K562 (cell line): Measurements from ENCODE around the gene BSPH1. TPM values are rescaled to one million over a fixed set of nuclear protein-coding genes. Genes with fewer than 3 reads are reported as not detected.

Experiments
- ATAC-seq: fragments of 200-7000 bp; cut with Tn5 transposase; 3 replicates; pipeline ENCODE4 v1.9.1; 2020; ENCODE audit warnings: moderate library complexity
- BruUV-seq: library from RNA; stranded (reverse); fragments of 400-500 nt; replicated peaks from 2 replicates; lab custom pipeline; 2021; lab: Mats Ljungman, UMichigan
- CTCF ChIA-PET: fragments of 300-600 bp; formaldehyde crosslinking; extraction: SDS; loops from one replicate; lab custom pipeline; 2021; ENCODE audit warnings: low intra/inter-chr PET ratio; lab: Yijun Ruan, JAX
- POLR2A ChIA-PET: fragments of 300-600, 350-650 bp; sonication (Branson Sonifier 250); formaldehyde crosslinking; extraction: SDS; loops from one replicate; lab custom pipeline; 2021; ENCODE audit warnings: antibody characterized with exemption, inconsistent platforms; lab: Yijun Ruan, JAX
- DNase-seq, 4 experiments: peaks; one replicate each; pipeline versions ENCODE4 v3.0.0 to v3.0.0-alpha.2; 2011 to 2018; ENCODE audit warnings: low spot score in 3 of 4, mixed read lengths in 3 of 4; ENCODE audit errors: extremely low read depth in 1 of 4
- FAIRE-seq: peaks from 2 replicates; lab custom pipeline; 2011; peaks lifted over from hg19 to GRCh38; lab: Jason Lieb, UNC
- H2AFZ ChIP-seq: 2 replicates; pipeline ENCODE4 v1.6.0; 2011; ENCODE audit warnings: low read depth, low read length, control low read depth, inconsistent platforms
- H3K27ac ChIP-seq: fragments of 200-600 bp; 3 replicates; pipeline ENCODE4 v1.8.0; 2011; ENCODE audit warnings: low read depth, mild to moderate bottlenecking, control low read depth, inconsistent platforms, low read length, moderate library complexity, mixed read lengths; ENCODE audit errors: extremely low read depth
- H3K27me3 ChIP-seq, 2 experiments: fragments of 300-600 bp in 1 of 2; 2 replicates in 1 of 2; 3 replicates in 1 of 2; pipeline versions ENCODE4 v1.6.0 to v1.8.0; 2011; ENCODE audit warnings: inconsistent platforms in 2 of 2, low read length in 2 of 2, mild to moderate bottlenecking in 1 of 2, mixed read lengths in 1 of 2, moderate library complexity in 1 of 2; ENCODE audit not compliant: control insufficient read depth in 2 of 2, insufficient read depth in 2 of 2
- H3K36me3 ChIP-seq: fragments of 300-600 bp; 3 replicates; pipeline ENCODE4 v1.8.0; 2011; ENCODE audit warnings: mild to moderate bottlenecking, low read length, inconsistent platforms; ENCODE audit not compliant: control insufficient read depth, insufficient read depth
- H3K4me1 ChIP-seq, 2 experiments: fragments of 200-600 bp in 1 of 2; replicated peaks in 1 of 2; 2 replicates in 1 of 2; 3 replicates in 1 of 2; pipeline versions ENCODE4 v1.5.1 to v1.8.0; 2011; ENCODE audit warnings: inconsistent platforms in 2 of 2, low read length in 2 of 2, mild to moderate bottlenecking in 1 of 2, mixed read lengths in 1 of 2, moderate library complexity in 1 of 2; ENCODE audit not compliant: control insufficient read depth in 2 of 2, insufficient read depth in 2 of 2
- H3K4me2 ChIP-seq: 2 replicates; pipeline ENCODE4 v1.6.1; 2011; ENCODE audit warnings: low read length, control low read depth, inconsistent platforms, mixed read lengths; ENCODE audit not compliant: insufficient read depth
- H3K4me3 ChIP-seq: fragments of 200-600 bp; sonication (generic), shearing (Covaris generic); 2 replicates; pipeline ENCODE4 v1.5.1; 2016; ENCODE audit warnings: control low read depth, inconsistent platforms
- H3K79me2 ChIP-seq: fragments of 200-600 bp; 3 replicates; pipeline ENCODE4 v1.8.0; 2011; ENCODE audit warnings: low read length, inconsistent platforms; ENCODE audit not compliant: control insufficient read depth, insufficient read depth
- H3K9ac ChIP-seq, 2 experiments: 2 replicates each; pipeline versions ENCODE4 v1.6.0 to v1.6.1; 2011; ENCODE audit warnings: low read depth in 2 of 2, low read length in 2 of 2, control low read depth in 1 of 2, inconsistent platforms in 1 of 2, mild to moderate bottlenecking in 1 of 2, mixed read lengths in 1 of 2; ENCODE audit not compliant: insufficient read depth in 1 of 2
- H3K9me1 ChIP-seq: one replicate; pipeline ENCODE4 v1.6.0; 2011; ENCODE audit warnings: inconsistent platforms, mild to moderate bottlenecking, low read length, moderate library complexity; ENCODE audit not compliant: control insufficient read depth, insufficient read depth
- H3K9me3 ChIP-seq: replicated peaks from 2 replicates; pipeline ENCODE4 v1.5.1; 2011; ENCODE audit warnings: low read depth, low read length, inconsistent platforms; ENCODE audit not compliant: control insufficient read depth, insufficient read depth
- H4K20me1 ChIP-seq: replicated peaks from 2 replicates; pipeline ENCODE4 v1.6.1; 2011; ENCODE audit warnings: low read length, inconsistent platforms, mixed read lengths; ENCODE audit not compliant: control insufficient read depth, insufficient read depth
- CREB5 ChIP-seq: fragments of 250-450 bp; sonication (Bioruptor Pico); IDR thresholded peaks from 2 replicates; pipeline ENCODE4 v1.5.0; 2020; ENCODE audit warnings: mild to moderate bottlenecking
- CSDE1 ChIP-seq, 2 experiments: fragments of 450-650 bp; IDR thresholded peaks; 2 replicates each; pipeline ENCODE4 v1.6.1; 2016; ENCODE audit warnings: mild to moderate bottlenecking in 1 of 2
- ELK1 ChIP-seq: sonication (generic); formaldehyde crosslinking; IDR thresholded peaks from 2 replicates; pipeline ENCODE4 v1.8.1; 2022; ENCODE audit warnings: missing genetic modification reagents
- HDAC6 ChIP-seq: IDR thresholded peaks from 2 replicates; pipeline ENCODE4 v1.6.1; 2012; ENCODE audit warnings: low read depth, mild to moderate bottlenecking, control low read depth, inconsistent platforms, low read length, moderate library complexity
- HIVEP1 ChIP-seq: fragments of 250-450 bp; sonication (Bioruptor Pico); IDR thresholded peaks from 2 replicates; pipeline ENCODE4 v1.4.0; 2020; ENCODE audit warnings: mild to moderate bottlenecking
- NCOA2 ChIP-seq, 2 experiments: fragments of 450-650 bp; IDR thresholded peaks; 2 replicates each; pipeline ENCODE4 v1.6.1; 2018; ENCODE audit warnings: mild to moderate bottlenecking in 2 of 2, moderate library complexity in 1 of 2; ENCODE audit not compliant: partially characterized antibody in 2 of 2
- NFIX ChIP-seq: fragments of 250-450 bp; sonication (Bioruptor Pico); IDR thresholded peaks from 2 replicates; pipeline ENCODE4 v1.4.0; 2020; ENCODE audit warnings: low read depth, mild to moderate bottlenecking, moderate library complexity
- RFX1 ChIP-seq: fragments of 450-650 bp; IDR thresholded peaks from 2 replicates; pipeline ENCODE4 v1.6.1; 2016; ENCODE audit warnings: mild to moderate bottlenecking, moderate library complexity
- STAT5A ChIP-seq: IDR thresholded peaks from 2 replicates; pipeline ENCODE4 v1.6.1; 2012; ENCODE audit warnings: low read length, inconsistent platforms, borderline replicate concordance
- TOE1 ChIP-seq, 2 experiments: fragments of 450-650 bp in 1 of 2; sonication (generic) in 1 of 2; formaldehyde crosslinking in 1 of 2; IDR thresholded peaks; 2 replicates each; pipeline versions ENCODE4 v1.7.1 to v1.8.0; 2016 to 2022; ENCODE audit warnings: borderline replicate concordance in 2 of 2, mild to moderate bottlenecking in 2 of 2, antibody characterized with exemption in 1 of 2, inconsistent platforms in 1 of 2, low read depth in 1 of 2, missing genetic modification reagents in 1 of 2, moderate library complexity in 1 of 2
- U2AF1 ChIP-seq: fragments of 200-400 bp; formaldehyde crosslinking; optimal IDR thresholded peaks from 2 replicates; pipeline ENCODE3; 2017; ENCODE audit warnings: mild to moderate bottlenecking, low read depth, low read length, moderate library complexity
- ZBTB34 ChIP-seq: fragments of 250-450 bp; sonication (Bioruptor Pico); IDR thresholded peaks from 2 replicates; pipeline ENCODE4 v1.8.0; 2021; ENCODE audit warnings: mild to moderate bottlenecking, moderate library complexity
- ZNF280A ChIP-seq: fragments of 450-650 bp; IDR thresholded peaks from 2 replicates; pipeline ENCODE4 v1.6.1; 2018; ENCODE audit warnings: mild to moderate bottlenecking, low read depth; ENCODE audit not compliant: partially characterized antibody
- ZNF384 ChIP-seq: IDR thresholded peaks from 2 replicates; pipeline ENCODE4 v1.6.1; 2012; ENCODE audit warnings: low read depth, low read length, improper control_type of control experiment
- WGBS: fragments of 100-300 bp; shearing (Covaris generic); methylation state at CpG from one replicate; pipeline ENCODE4 v1.1.6; 2016; ENCODE audit warnings: low coverage, mixed read lengths; ENCODE audit not compliant: insufficient coverage; ENCODE audit errors: missing lambda C conversion rate; 5-methylcytosine and 5-hydroxymethylcytosine counted together
- in situ Hi-C: fragments of 300-500 bp; cut with MboI; formaldehyde crosslinking; loops from 4 replicates; pipeline ENCODE4 v1.15.0; 2018; ENCODE audit warnings: inconsistent platforms, mixed read lengths
- intact Hi-C: fragments of 100-400 bp; cut with micrococcal nuclease; formaldehyde crosslinking; loops from 2 replicates; pipeline ENCODE4 v1.14.2; 2022
- polyA plus RNA-seq, 8 experiments: library from polyadenylated mRNA; depleted of rRNA in 4 of 8; stranded (reverse) in 5 of 8; unstranded in 3 of 8; fragments of >200 nt; fragmentation: Nextera tagmentation in 2 of 8; fragmentation: Illumina TruSeq in 1 of 8; extraction: Ambion mirVana in 2 of 8; extraction: Trizol in 1 of 8; gene quantifications; 2 replicates each; pipeline versions ENCODE4 v1.2.1 to v1.2.3, GENCODE V29; 2011 to 2014; ENCODE audit warnings: inconsistent platforms in 1 of 8, missing spikeins in 1 of 8
- total RNA-seq, 7 experiments: library from RNA; depleted of rRNA in 6 of 7; stranded (reverse); fragments of >200 nt in 6 of 7; fragmentation: Illumina TruSeq in 2 of 7; extraction: Trizol in 2 of 7; gene quantifications; 2 replicates each; pipeline versions ENCODE4 v1.2.1 to v1.2.3, GENCODE V29; 2011 to 2021; ENCODE audit warnings: low replicate concordance in 1 of 7
- TF ChIP-seq, protein P1 (sequence below): fragments of 250-450 bp; sonication (Bioruptor Pico); IDR thresholded peaks from 2 replicates; pipeline ENCODE4 v1.9.0; 2021; ENCODE audit warnings: mild to moderate bottlenecking, inconsistent platforms

BSPH1 gene
- total and polyA plus RNA-seq, 9 of the 15 experiments (the other 6 are each of a cell fraction or from before 2014, with no cell fraction given): not detected

DNA sequence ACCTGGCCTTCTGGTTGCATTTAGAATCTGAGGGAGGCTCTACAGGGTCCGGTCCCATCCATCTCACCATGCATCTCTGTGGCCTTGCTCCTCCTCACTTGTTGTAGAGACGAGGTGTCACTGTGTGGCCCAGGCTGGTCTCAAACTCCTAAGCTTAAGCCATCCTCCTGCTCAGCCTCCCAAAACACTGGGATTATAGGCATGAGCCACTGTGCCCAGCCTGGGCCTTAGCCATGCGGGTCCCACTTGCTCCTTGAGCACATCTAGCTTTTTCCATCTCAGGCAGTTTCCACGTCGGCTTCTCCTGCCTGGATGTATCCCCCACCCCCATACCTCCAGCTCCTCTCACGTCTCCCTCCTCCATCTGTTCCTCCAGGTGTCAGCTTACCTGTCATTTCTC, 12.3 kb upstream of the BSPH1 start:
- Histone ChIP-seq H2AFZ (no peak overlapping the region), H3K4me1 (no peaks in the 10 kb centered on the region; a peak in 1 of 5 replicates), H3K4me3 (no peak overlapping the region), H3K4me2 (no peak overlapping the region), H3K27ac (no peak overlapping the region), H3K9me3 (no peaks in the 10 kb centered on the region), H3K9ac (no peak overlapping the region), H3K9me1 (no peaks in the 10 kb centered on the region), H3K27me3 (peaks cover 0 to 5% of the 10 kb centered on the region in 2 experiments; a peak in 2 of 5 replicates), H3K79me2 (no peaks in the 10 kb centered on the region), H3K36me3 (no peaks in the 10 kb centered on the region), H4K20me1 (no peaks in the 10 kb centered on the region)
- intact Hi-C loops: no loop called here
- ATAC-seq: no peak
- WGBS: 7% methylated on average over 6 of the region's 6 CpGs
- CTCF ChIA-PET: no interaction called here
- DNase-seq: no peak
- FAIRE-seq: no peak
- POLR2A ChIA-PET: no interaction called here
- in situ Hi-C loops: no loop called here
- no TSS peak for BruUV-seq
- TF ChIP-seq U2AF1 (no peak), RFX1 (no peak), ZNF384 (no peak), STAT5A (no peak), ZBTB34 (CRISPR knock-in tag) (no peak), TOE1 (IDR thresholded peaks at IDR 0.05; ENCODE audit: borderline replicate concordance) (no peak), TOE1 (CRISPR knock-in tag; IDR thresholded peaks at IDR 0.05; ENCODE audit: borderline replicate concordance, low read depth) (no peak), ELK1 (no peak), ZNF280A (no peak), HDAC6 (no peak), NCOA2 (IDR thresholded peaks at IDR 0.05; ENCODE audit: partially characterized antibody in 2 of 2) (no peak), NFIX (no peak), HIVEP1 (no peak), CREB5 (no peak), CSDE1 (IDR thresholded peaks at IDR 0.05) (no peak)
- TF ChIP-seq, protein P1, sequence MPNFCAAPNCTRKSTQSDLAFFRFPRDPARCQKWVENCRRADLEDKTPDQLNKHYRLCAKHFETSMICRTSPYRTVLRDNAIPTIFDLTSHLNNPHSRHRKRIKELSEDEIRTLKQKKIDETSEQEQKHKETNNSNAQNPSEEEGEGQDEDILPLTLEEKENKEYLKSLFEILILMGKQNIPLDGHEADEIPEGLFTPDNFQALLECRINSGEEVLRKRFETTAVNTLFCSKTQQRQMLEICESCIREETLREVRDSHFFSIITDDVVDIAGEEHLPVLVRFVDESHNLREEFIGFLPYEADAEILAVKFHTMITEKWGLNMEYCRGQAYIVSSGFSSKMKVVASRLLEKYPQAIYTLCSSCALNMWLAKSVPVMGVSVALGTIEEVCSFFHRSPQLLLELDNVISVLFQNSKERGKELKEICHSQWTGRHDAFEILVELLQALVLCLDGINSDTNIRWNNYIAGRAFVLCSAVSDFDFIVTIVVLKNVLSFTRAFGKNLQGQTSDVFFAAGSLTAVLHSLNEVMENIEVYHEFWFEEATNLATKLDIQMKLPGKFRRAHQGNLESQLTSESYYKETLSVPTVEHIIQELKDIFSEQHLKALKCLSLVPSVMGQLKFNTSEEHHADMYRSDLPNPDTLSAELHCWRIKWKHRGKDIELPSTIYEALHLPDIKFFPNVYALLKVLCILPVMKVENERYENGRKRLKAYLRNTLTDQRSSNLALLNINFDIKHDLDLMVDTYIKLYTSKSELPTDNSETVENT (CRISPR knock-in tag): no peak
